ENCODE measurements around the gene CA5B.
"Not testable (repeated sequence)": the region's sequence is repeated elsewhere in the genome, so short reads cannot be mapped to it uniquely, and the experiment has no call there.

The CA5B gene

DNA sequence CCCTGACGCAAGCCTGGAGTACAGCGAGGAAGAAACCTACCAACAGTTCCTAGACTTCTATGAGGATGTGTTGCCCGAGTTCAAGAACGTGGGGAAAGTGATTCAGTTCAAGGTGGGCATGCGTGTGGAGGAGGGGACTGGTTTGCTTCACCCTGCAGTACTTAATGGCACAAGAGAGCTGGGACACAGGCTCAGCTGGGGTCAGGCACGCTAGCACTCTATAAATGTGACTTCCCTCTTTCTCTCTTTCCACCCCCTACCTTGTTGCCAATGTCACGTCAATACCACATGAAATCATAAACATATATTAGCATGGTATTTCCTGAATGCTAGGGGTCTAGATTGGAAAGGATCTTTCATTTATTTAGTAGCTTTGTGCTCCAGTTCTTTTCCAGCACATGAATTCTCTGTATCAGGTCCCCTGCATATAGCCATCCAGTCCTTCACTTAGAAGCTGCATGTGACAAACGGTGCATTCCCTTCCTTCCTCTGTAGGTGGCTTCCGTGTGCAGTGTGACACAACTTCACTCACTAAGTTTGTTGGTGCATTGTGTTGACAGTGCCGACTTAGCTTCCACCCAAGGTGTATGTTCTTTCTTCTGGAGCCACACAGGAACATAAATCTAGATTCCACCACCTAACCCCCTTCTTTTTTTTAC lies 77.8 kb downstream of the CA5B start:
- no peak for DNase-seq

DNA sequence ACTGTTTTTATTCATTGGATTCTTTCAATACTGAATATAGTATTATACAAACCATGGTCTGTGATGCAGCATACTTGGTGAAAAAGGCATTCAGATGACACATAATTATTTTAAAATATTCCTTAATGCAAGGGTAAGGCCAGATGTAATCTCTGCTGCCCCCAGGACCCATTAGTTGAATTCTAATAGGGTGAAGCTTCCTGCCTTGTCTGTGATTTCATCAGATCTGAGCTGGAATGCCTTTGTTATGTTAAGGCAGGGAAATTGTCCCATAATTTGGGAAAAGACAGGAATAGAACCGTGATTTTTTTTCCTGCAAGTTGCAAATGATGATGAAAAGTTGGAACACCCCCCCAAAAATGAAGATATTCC lies 78.4 kb downstream of the CA5B start:
- DNase-seq = no peak

DNA sequence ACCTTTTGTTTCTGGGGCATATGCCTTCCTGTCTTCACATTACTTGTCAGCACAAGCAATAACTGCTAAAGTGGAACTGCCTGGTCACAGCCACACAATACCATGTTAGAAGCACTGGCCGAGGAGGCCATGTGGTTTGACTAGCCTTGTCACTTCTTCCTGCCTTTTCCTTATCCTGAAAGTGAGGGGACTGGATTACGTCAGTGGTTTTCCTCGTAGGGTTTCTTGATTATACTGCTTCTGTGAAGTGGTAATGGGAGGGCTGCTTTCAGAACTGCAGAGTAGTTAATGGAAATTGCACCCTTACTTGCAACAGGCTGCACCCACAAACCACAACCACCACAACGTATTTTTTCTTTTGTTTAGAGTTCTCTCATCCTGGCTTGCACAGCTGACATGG lies 78.8 kb downstream of the CA5B start:
- no peak for DNase-seq

DNA sequence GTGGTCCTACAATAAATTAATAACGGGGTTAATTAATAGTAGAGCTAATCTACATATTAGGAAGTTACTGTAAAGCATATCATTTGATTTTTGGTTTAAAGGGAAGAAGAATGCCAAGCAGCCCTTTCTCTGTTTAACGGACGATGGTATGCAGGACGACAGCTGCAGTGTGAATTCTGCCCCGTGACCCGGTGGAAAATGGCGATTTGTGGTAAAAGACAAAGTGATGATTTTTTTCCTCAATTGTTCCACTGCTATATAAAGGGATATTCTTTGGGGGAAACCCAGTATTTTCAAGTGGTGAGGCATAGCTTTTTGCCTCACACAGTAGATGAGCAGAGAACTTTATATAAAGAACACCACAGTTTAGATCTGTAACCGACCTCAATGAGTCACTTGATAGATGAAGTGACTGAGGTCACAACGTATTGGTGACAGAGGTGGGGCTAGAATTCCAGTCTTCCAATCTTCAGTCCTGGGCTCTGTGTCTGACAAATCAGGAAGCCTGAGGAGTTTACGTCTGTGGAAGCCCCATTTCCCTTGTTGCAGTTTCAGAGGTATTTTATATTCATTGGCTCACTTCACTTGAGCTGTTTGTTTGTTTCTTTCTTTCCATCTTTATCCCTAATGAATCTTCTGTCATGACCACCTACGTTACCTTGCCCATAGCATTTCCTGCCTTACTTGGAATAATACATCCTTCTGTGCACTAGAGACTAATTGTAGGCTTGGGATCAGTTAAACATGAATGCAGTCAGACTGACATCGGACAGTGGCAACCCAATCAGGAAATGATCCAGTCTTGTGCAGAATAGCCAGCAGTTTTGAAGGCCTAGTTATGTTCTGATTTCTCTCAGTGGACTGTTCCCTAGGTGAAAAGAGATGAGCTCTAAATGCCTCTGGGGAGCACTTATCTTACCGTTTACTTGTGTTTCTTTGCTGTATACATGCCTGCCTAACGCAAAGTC lies 82.3 kb downstream of the CA5B start:
- DNase-seq = no peak

DNA sequence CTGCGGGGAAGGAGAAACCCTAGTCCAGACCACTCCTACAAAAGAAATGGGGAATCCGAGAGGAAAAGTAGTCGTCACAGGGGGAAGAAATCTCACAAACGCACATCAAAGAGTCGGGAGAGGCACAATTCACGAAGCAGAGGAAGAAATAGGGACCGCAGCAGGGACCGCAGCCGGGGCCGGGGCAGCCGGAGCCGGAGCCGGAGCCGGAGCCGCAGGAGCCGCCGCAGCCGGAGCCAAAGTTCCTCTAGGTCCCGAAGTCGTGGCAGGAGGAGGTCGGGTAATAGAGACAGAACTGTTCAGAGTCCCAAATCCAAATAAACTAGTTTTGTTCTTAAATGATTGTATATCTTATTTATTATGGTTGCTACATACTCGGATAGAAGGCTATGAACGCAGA lies 84.9 kb downstream of the CA5B start:
- DNase-seq = no peak

DNA sequence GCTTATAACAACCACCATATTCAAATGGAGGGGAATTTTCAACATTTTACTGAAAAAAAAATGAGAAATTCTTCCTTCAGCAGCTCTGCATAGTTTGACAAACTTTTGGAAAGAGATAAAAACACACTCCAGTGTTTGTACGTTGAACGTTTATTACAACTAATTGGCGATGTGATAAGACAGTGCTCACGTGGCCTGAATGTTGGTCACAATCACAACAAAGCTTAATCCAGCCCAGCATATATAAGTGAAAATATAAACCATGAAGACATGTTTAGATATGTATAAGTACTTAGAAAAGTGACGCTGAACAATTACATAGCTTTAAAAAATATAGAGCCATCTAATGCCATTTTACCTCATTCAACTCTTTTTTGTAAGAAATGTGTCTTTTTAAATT lies 87.9 kb downstream of the CA5B start:
- DNase-seq = no peak

DNA sequence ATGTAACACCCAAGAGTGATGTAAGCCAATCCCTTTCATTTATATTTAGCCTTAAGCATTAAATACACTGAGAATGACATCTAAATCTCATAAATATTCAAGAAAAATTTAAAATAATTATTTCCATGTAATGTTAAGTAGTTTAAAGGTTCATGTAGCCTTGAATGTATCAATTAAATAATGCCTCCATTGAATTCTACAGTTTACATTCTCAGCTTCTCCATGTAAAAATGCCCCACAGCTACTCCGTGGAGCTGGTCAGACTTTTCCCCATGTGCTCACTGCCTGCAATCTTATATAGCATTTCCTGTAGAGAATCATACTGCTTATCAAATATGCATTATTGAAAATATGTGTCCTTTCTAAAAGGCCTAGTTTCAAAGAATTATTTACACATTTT lies 91.1 kb downstream of the CA5B start:
- DNase-seq = no peak

DNA sequence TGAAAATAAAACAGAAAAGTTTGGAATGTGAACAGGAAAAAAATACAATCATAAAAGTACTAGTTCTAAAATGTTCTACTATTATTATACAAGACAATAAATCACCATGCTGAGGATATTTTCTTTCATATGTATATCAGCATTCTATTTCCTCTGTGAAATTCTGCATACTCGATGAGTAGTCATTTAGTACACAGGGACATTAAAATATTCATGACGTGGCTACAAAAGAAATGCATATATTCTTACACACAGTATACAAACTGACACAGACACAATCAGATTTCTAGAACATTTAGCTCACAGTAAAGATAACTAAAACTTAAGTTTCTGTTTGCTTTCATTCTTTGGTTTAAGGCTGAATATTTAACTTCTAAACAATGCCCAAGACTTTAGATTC lies 93.3 kb downstream of the CA5B start:
- not testable (repeated sequence) for DNase-seq

DNA sequence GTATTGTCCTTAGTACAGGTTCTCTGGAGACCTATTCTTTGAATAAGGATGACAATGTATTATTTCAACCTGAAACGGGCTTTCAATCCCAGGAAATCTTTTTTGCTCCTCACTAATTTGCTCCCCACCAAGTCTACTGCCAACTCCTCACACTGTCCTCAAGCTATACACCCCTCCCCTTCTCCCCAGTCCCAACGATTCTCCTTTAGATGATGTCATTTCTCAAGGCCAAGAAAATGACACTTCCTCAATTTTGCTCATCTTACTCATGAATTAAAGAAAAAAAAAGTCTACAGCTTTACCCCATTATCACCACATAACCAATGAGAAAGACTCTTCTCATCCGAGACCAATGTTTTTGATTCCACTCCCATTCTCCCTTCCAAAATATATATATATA lies 96.0 kb downstream of the CA5B start:
- DNase-seq = no peak

DNA sequence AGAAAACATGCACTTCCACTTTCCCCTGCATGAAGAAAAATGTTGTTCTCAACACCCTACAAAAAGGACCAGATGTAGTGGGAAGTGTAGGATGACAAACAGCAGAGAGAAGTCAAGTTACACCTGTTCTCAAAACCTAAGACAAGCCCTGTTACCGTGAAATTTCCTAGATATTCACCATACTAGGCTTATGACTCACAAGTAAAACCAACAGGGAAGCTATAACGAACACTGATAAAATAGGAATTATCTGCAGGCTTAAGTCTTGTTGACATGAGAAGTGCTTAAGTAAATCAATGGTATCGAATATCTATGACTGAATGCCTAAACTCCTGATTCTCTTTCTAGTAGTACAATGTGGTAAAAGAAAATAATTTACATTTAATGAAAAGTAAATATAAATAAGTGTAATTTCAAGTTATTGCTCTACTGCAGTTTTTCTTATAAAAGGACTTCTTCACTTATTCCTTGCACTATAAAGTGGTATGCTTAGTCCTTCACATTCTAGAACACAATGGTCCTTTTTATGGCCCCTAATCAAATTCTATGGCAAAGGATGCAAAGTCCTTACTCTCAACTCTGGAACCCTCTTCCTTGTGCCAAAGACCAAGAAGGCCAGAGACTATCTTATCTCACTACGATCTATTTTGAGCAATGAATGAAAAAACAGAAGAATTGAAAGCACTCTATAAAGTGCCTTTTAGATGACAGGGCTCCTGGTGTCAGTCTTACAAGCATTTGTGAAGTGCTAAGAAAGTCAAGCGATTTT lies 96.9 kb downstream of the CA5B start:
- DNase-seq = no peak

Measured in NCI-H2081 treated with DMSO at 0.1 percent for 48 hours (cell line).